Panc1 (cell line): Measurements from ENCODE around the gene ALKBH2. TPM values are rescaled to one million over a fixed set of nuclear protein-coding genes. Genes with fewer than 3 reads are reported as not detected.

Experiments used
- ATAC-seq: fragments of 200-7000 bp; cut with Tn5 transposase; 2 replicates; pipeline ENCODE4 v1.9.1; 2020; ENCODE audit warnings: mild to moderate bottlenecking, moderate library complexity
- BruUV-seq: library from RNA; stranded (reverse); fragments of 400-500 nt; replicated peaks from 2 replicates; lab custom pipeline; 2021; lab: Mats Ljungman, UMichigan
- CTCF ChIA-PET: fragments of 300-600 bp; sonication (Branson Sonifier 250); formaldehyde crosslinking; loops from one replicate; lab custom pipeline; 2022; ENCODE audit warnings: antibody characterized with exemption; lab: Charles Lee
- POLR2A ChIA-PET: fragments of 300-600 bp; sonication (Branson Sonifier 250); formaldehyde crosslinking; loops from one replicate; lab custom pipeline; 2022; ENCODE audit warnings: antibody characterized with exemption; lab: Charles Lee
- DNase-seq: peaks from one replicate; pipeline ENCODE4 v3.0.0-alpha.2; 2010; ENCODE audit warnings: low read depth, low spot score
- H3K27ac ChIP-seq: 2 replicates; pipeline ENCODE4 v1.5.1; 2011; ENCODE audit warnings: mild to moderate bottlenecking, low read length, inconsistent platforms
- H3K27me3 ChIP-seq: fragments of 200-500 bp; sonication (Bioruptor generic); 2 replicates; pipeline ENCODE4 v1.6.0; 2014; ENCODE audit warnings: low read length, inconsistent platforms; ENCODE audit not compliant: control insufficient read depth, insufficient read depth
- H3K36me3 ChIP-seq: fragments of 200-500 bp; sonication (Bioruptor generic); 2 replicates; pipeline ENCODE4 v1.5.1; 2014; ENCODE audit warnings: inconsistent platforms, mild to moderate bottlenecking, low read length, moderate library complexity; ENCODE audit not compliant: control insufficient read depth, insufficient read depth
- H3K4me1 ChIP-seq: 2 replicates; pipeline ENCODE4 v1.5.1; 2011; ENCODE audit warnings: inconsistent platforms, mild to moderate bottlenecking, low read length, moderate library complexity; ENCODE audit not compliant: control insufficient read depth, insufficient read depth
- H3K4me3 ChIP-seq, 2 experiments: 2 replicates each; pipeline ENCODE4 v1.5.1; 2011 to 2012; ENCODE audit warnings: low read depth in 2 of 2, low read length in 2 of 2, mild to moderate bottlenecking in 2 of 2, inconsistent platforms in 1 of 2, moderate library complexity in 1 of 2
- H3K9me3 ChIP-seq: fragments of 200-500 bp; sonication (Bioruptor generic); 2 replicates; pipeline ENCODE4 v1.5.1; 2014; ENCODE audit warnings: low read depth, mild to moderate bottlenecking, inconsistent platforms, low read length, moderate library complexity; ENCODE audit not compliant: control insufficient read depth, insufficient read depth
- CTCF ChIP-seq: fragments of 450-650 bp; IDR thresholded peaks from 2 replicates; pipeline ENCODE4 v1.5.1; 2017; ENCODE audit warnings: mild to moderate bottlenecking
- POLR2AphosphoS5 ChIP-seq: IDR thresholded peaks from 2 replicates; pipeline ENCODE4 v1.6.1; 2012; ENCODE audit warnings: mild to moderate bottlenecking, low read depth, low read length, moderate library complexity
- SIN3A ChIP-seq: IDR thresholded peaks from 2 replicates; pipeline ENCODE4 v1.6.1; 2012; ENCODE audit warnings: low read depth, mild to moderate bottlenecking, low read length, moderate library complexity, borderline replicate concordance; ENCODE audit not compliant: insufficient read depth
- TCF7L2 ChIP-seq: IDR thresholded peaks from 2 replicates; pipeline ENCODE4 v1.6.1; 2011; ENCODE audit warnings: mild to moderate bottlenecking, low read depth, low read length, inconsistent platforms
- in situ Hi-C: cut with HindIII; loops from 2 replicates; pipeline ENCODE4 v1.10.0; 2016; ENCODE audit warnings: low sequenced_read_pairs, low pct_unique_long_range_greater_than_20kb
- intact Hi-C: fragments of 100-400 bp; cut with micrococcal nuclease; formaldehyde crosslinking; loops from one replicate; pipeline ENCODE4 v1.10.0; 2022; ENCODE audit not compliant: unreplicated experiment
- total RNA-seq: library from RNA; stranded (reverse); gene quantifications from one replicate; pipeline ENCODE4 v1.2.1, GENCODE V29; 2021; ENCODE audit not compliant: unreplicated experiment
- TF ChIP-seq, protein P1 (sequence below), 2 experiments: IDR thresholded peaks; 2 replicates each; pipeline ENCODE4 v1.6.1; 2011 to 2012; ENCODE audit warnings: low read depth in 2 of 2, control low read depth in 1 of 2, low read length in 1 of 2, mild to moderate bottlenecking in 1 of 2, moderate library complexity in 1 of 2; ENCODE audit not compliant: insufficient read depth in 1 of 2

The ALKBH2 gene
- total RNA-seq, 1 experiment from 2014 or later: 41.6 TPM

DNA sequence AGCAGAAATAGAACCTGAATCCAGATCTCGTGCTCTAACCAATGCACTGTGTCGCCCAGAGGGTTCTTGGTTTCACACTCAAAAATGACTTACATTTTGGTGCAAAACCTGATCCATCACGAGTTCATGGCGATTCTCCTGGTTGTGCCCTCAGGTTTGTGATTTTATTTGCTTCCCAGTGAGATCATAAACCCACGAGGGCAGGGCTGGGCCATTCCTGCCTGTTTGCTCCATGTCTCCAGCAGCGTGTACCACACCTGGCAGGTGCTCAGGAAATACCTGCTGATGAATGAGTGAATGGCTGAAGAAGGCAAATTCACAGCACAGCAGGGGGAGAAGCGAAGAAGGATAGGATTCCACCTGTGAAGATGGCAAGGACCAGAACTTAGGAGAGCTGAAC is 32.5 kb upstream of the ALKBH2 start:
- ATAC-seq: no peak
- Histone ChIP-seq H3K27ac (no peak overlapping the region), H3K36me3 (no peaks in the 10 kb centered on the region), H3K4me3 (no peak overlapping the region), H3K27me3 (no peaks in the 10 kb centered on the region), H3K9me3 (no peaks in the 10 kb centered on the region), H3K4me1 (no peaks in the 10 kb centered on the region)
- in situ Hi-C loops (no loop called here), intact Hi-C loops (no loop called here)
- POLR2A ChIA-PET: no interaction called here
- TF ChIP-seq POLR2AphosphoS5 (no peak), TCF7L2 (no peak), CTCF (no peak), SIN3A (no peak)
- TF ChIP-seq, protein P1, sequence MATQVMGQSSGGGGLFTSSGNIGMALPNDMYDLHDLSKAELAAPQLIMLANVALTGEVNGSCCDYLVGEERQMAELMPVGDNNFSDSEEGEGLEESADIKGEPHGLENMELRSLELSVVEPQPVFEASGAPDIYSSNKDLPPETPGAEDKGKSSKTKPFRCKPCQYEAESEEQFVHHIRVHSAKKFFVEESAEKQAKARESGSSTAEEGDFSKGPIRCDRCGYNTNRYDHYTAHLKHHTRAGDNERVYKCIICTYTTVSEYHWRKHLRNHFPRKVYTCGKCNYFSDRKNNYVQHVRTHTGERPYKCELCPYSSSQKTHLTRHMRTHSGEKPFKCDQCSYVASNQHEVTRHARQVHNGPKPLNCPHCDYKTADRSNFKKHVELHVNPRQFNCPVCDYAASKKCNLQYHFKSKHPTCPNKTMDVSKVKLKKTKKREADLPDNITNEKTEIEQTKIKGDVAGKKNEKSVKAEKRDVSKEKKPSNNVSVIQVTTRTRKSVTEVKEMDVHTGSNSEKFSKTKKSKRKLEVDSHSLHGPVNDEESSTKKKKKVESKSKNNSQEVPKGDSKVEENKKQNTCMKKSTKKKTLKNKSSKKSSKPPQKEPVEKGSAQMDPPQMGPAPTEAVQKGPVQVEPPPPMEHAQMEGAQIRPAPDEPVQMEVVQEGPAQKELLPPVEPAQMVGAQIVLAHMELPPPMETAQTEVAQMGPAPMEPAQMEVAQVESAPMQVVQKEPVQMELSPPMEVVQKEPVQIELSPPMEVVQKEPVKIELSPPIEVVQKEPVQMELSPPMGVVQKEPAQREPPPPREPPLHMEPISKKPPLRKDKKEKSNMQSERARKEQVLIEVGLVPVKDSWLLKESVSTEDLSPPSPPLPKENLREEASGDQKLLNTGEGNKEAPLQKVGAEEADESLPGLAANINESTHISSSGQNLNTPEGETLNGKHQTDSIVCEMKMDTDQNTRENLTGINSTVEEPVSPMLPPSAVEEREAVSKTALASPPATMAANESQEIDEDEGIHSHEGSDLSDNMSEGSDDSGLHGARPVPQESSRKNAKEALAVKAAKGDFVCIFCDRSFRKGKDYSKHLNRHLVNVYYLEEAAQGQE (IDR thresholded peaks at IDR 0.05; ENCODE audit: insufficient read depth in 1 of 2, low read depth in 2 of 2, low read length in 1 of 2): no peak
- CTCF ChIA-PET: no interaction called here
- DNase-seq: no peak
- no TSS peak for BruUV-seq

- H3K9me3 ChIP-seq: no peaks in the 10 kb centered on the region
- H3K4me3 ChIP-seq: no peak overlapping the region
- in situ Hi-C loops (no loop called here), intact Hi-C loops (no loop called here)
- no peak for ATAC-seq
- BruUV-seq: no TSS peak
- CTCF ChIA-PET: no interaction called here
- H3K27ac ChIP-seq: no peak overlapping the region
- no peak for DNase-seq
- H3K36me3 ChIP-seq: no peaks in the 10 kb centered on the region
- TF ChIP-seq TCF7L2 (no peak), CTCF (no peak)
- TF ChIP-seq, protein P1 (IDR thresholded peaks at IDR 0.05; ENCODE audit: insufficient read depth in 1 of 2, low read depth in 2 of 2, low read length in 1 of 2): no peak
- no peaks in the 10 kb centered on the region for H3K27me3 ChIP-seq
- no peaks in the 10 kb centered on the region for H3K4me1 ChIP-seq
- POLR2A ChIA-PET: no interaction called here
These were observed 31.8 kb upstream of the ALKBH2 start for GRCh38 chr12:109124878-109125648.
